ENCODE measurements around the gene PPP1R16B. TPM values are rescaled to one million over a fixed set of nuclear protein-coding genes. Genes with fewer than 3 reads are reported as not detected.

Gene PPP1R16B
- total RNA-seq, 4 donors from 2014 or later: 1.8 to 11.1 (median 7.0) TPM

- no peak overlapping the region for H3K4me3 ChIP-seq
- H3K36me3 ChIP-seq: no peaks in the 10 kb centered on the region
- intact Hi-C loops (cut with DNase I; ENCODE audit: low total_unique reads) (no loop called here), in situ Hi-C loops (cut with MboI; ENCODE audit: low pct_ligation_motif_present in 1 of 4, low pct_unique_long_range_greater_than_20kb in 1 of 4, low sequenced_read_pairs in 3 of 4) (loop anchor here in 2 of 4 donors (25.0 kb wide), 2 partner anchors 135 to 265 kb away; no protein-coding TSS in a partner anchor)
- H3K27me3 ChIP-seq: no peaks in the 10 kb centered on the region
- TF ChIP-seq EP300 (IDR thresholded peaks at IDR 0.05; ENCODE audit: low read depth) (no peak), POLR2A (IDR thresholded peaks at IDR 0.05) (no peak), CTCF (IDR thresholded peaks at IDR 0.05) (no peak), POLR2AphosphoS5 (IDR thresholded peaks at IDR 0.05) (no peak)
- H3K9me3 ChIP-seq: no peaks in the 10 kb centered on the region
- WGBS, 2 donors (ENCODE audit: low coverage in 1 of 2): 92% methylated on average over 8 of the region's 8 CpGs; no CpG with 5 or more reads in 1 of the 2 donors
- no peak for DNase-seq
- no peak overlapping the region for H3K27ac ChIP-seq
- H3K4me1 ChIP-seq: no peaks in the 10 kb centered on the region
Measured at GRCh38 chr20:38902601-38903000, 97.1 kb downstream of the PPP1R16B start.

GRCh38 chr20:38903335-38903734 is 97.8 kb downstream of the PPP1R16B start:
- Histone ChIP-seq H3K9me3 (no peaks in the 10 kb centered on the region), H3K36me3 (no peaks in the 10 kb centered on the region), H3K27ac (no peak overlapping the region), H3K4me1 (no peaks in the 10 kb centered on the region), H3K4me3 (no peak overlapping the region), H3K27me3 (no peaks in the 10 kb centered on the region)
- DNase-seq: no peak
- TF ChIP-seq EP300 (IDR thresholded peaks at IDR 0.05; ENCODE audit: low read depth): no peak
- no peak for TF ChIP-seq POLR2AphosphoS5 (IDR thresholded peaks at IDR 0.05)
- no peak for TF ChIP-seq POLR2A (IDR thresholded peaks at IDR 0.05)
- no peak for TF ChIP-seq CTCF (IDR thresholded peaks at IDR 0.05)
- intact Hi-C loops (cut with DNase I; ENCODE audit: low total_unique reads): no loop called here
- 46 to 64% methylated on average over 5 of the region's 5 CpGs for WGBS, 2 donors (ENCODE audit: low coverage in 1 of 2)
- in situ Hi-C loops (cut with MboI; ENCODE audit: low pct_ligation_motif_present in 1 of 4, low pct_unique_long_range_greater_than_20kb in 1 of 4, low sequenced_read_pairs in 3 of 4): loop anchor here in 2 of 4 donors (25.0 kb wide), 2 partner anchors 134 to 266 kb away; no protein-coding TSS in a partner anchor

GRCh38 chr20:38905375-38905774 is 99.9 kb downstream of the PPP1R16B start:
- in situ Hi-C loops (cut with MboI; ENCODE audit: low pct_ligation_motif_present in 1 of 4, low pct_unique_long_range_greater_than_20kb in 1 of 4, low sequenced_read_pairs in 3 of 4): loop anchor here in 2 of 4 donors (25.0 kb wide), 2 partner anchors 132 to 268 kb away; no protein-coding TSS in a partner anchor
- 88% methylated on average over 1 of the region's 1 CpG; no CpG with 5 or more reads in 1 of the 2 donors for WGBS, 2 donors (ENCODE audit: low coverage in 1 of 2)
- no peak overlapping the region for H3K27ac ChIP-seq

More at GRCh38 chr20:38905375-38905774, 99.9 kb downstream of the PPP1R16B start:
- Histone ChIP-seq H3K4me1 (no peaks in the 10 kb centered on the region), H3K27me3 (no peaks in the 10 kb centered on the region), H3K36me3 (no peaks in the 10 kb centered on the region), H3K9me3 (no peaks in the 10 kb centered on the region), H3K4me3 (no peak overlapping the region)
- intact Hi-C loops (cut with DNase I; ENCODE audit: low total_unique reads): no loop called here
- no peak for DNase-seq
- TF ChIP-seq POLR2A (IDR thresholded peaks at IDR 0.05) (no peak), CTCF (IDR thresholded peaks at IDR 0.05) (no peak), EP300 (IDR thresholded peaks at IDR 0.05; ENCODE audit: low read depth) (no peak), POLR2AphosphoS5 (IDR thresholded peaks at IDR 0.05) (no peak)

All from transverse colon (tissue), 4 donors.